ENCODE data around the gene TK2. TPM values are rescaled to one million over a fixed set of nuclear protein-coding genes. Genes with fewer than 3 reads are reported as not detected.

Gene TK2
- total and polyA plus RNA-seq, 9 of the 15 experiments (the other 6 are each of a cell fraction or from before 2014, with no cell fraction given) = 1.1 to 10.2 (median 5.3) TPM

DNA sequence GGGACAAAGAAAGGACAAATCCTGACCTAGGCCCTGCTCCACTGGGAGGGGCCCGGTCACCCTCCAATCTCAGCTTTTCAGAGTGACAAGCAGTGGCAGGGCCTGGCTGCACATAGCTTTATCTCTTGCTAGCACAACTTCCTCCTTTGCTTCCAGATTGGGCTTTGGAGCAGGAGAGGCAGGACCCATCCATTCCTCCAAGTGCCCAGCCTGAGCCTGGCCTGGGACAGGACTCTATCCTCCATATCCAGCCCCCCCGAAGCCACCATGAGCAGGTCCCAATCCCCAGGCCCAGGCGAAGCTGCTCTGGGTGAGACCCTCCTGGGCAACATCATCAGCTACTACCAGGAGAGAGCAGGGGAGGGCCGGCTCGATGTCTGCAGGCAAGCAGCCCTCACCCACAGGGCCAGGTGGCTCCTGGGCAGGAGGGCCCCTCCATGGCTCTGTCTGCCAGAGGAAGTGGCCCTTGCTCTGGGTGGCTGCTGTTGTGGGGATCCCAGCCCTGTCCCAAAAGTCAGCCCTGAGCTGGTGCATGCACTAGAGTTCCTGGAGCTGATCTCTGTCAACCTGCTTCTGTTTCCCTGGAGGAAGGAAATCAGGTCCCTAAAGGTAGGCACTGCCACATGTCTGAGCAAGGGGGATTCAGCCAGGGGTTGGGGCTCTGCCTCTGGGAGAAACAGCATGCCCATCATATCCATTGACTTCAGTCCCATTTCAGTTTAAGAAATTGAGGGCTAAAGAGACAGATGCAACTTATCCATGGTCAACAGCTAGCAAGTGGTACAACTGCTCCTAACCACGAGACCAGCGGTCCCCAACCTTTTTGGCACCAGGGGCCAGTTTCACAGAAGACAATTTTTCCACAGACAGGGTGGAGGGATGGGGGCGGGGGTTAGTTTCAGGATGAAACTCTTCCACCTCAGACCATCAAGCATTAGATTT, 58.9 kb downstream of the TK2 start (continued):
- TF ChIP-seq ARID4B (CRISPR knock-in tag; IDR thresholded peaks at IDR 0.05) (no peak), KDM1A (IDR thresholded peaks at IDR 0.05) (peak; percentile 97 to 98), MTA2 (IDR thresholded peaks at IDR 0.05; ENCODE audit: low read depth) (peak; percentile 63), CREM (IDR thresholded peaks at IDR 0.05; ENCODE audit: low read depth) (0 out of 2 replicates have a peak, but pooled peaks have one; percentile 11), ATF7 (IDR thresholded peaks at IDR 0.05) (no peak), POLR3A (IDR thresholded peaks at IDR 0.05; ENCODE audit: borderline replicate concordance, extremely low read depth, insufficient read depth, insufficient read length) (no peak), ZFX (CRISPR knock-in tag; IDR thresholded peaks at IDR 0.05) (no peak), DPF2 (IDR thresholded peaks at IDR 0.05) (no peak)
- TF ChIP-seq, protein P1, sequence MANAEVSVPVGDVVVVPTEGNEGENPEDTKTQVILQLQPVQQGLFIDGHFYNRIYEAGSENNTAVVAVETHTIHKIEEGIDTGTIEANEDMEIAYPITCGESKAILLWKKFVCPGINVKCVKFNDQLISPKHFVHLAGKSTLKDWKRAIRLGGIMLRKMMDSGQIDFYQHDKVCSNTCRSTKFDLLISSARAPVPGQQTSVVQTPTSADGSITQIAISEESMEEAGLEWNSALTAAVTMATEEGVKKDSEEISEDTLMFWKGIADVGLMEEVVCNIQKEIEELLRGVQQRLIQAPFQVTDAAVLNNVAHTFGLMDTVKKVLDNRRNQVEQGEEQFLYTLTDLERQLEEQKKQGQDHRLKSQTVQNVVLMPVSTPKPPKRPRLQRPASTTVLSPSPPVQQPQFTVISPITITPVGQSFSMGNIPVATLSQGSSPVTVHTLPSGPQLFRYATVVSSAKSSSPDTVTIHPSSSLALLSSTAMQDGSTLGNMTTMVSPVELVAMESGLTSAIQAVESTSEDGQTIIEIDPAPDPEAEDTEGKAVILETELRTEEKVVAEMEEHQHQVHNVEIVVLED (CRISPR knock-in tag; IDR thresholded peaks at IDR 0.05) = no peak
- TF ChIP-seq, protein P2, sequence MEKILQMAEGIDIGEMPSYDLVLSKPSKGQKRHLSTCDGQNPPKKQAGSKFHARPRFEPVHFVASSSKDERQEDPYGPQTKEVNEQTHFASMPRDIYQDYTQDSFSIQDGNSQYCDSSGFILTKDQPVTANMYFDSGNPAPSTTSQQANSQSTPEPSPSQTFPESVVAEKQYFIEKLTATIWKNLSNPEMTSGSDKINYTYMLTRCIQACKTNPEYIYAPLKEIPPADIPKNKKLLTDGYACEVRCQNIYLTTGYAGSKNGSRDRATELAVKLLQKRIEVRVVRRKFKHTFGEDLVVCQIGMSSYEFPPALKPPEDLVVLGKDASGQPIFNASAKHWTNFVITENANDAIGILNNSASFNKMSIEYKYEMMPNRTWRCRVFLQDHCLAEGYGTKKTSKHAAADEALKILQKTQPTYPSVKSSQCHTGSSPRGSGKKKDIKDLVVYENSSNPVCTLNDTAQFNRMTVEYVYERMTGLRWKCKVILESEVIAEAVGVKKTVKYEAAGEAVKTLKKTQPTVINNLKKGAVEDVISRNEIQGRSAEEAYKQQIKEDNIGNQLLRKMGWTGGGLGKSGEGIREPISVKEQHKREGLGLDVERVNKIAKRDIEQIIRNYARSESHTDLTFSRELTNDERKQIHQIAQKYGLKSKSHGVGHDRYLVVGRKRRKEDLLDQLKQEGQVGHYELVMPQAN (IDR thresholded peaks at IDR 0.05; ENCODE audit: borderline replicate concordance) = no peak
- TF ChIP-seq, protein P3, sequence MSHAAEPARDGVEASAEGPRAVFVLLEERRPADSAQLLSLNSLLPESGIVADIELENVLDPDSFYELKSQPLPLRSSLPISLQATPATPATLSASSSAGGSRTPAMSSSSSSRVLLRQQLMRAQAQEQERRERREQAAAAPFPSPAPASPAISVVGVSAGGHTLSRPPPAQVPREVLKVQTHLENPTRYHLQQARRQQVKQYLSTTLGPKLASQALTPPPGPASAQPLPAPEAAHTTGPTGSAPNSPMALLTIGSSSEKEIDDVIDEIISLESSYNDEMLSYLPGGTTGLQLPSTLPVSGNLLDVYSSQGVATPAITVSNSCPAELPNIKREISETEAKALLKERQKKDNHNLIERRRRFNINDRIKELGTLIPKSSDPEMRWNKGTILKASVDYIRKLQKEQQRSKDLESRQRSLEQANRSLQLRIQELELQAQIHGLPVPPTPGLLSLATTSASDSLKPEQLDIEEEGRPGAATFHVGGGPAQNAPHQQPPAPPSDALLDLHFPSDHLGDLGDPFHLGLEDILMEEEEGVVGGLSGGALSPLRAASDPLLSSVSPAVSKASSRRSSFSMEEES (CRISPR knock-in tag; IDR thresholded peaks at IDR 0.05) = no peak
